K562 (cell line): ENCODE data around the gene ENPP7. TPM values are rescaled to one million over a fixed set of nuclear protein-coding genes. Genes with fewer than 3 reads are reported as not detected.

Source experiments
- C11orf30 ChIP-seq: fragments of 450-650 bp; IDR thresholded peaks from 2 replicates; pipeline ENCODE4 v1.6.1; 2016; ENCODE audit warnings: low read depth, mild to moderate bottlenecking
- HNRNPH1 ChIP-seq: fragments of 200-400 bp; formaldehyde crosslinking; optimal IDR thresholded peaks from 2 replicates; pipeline ENCODE3; 2017; ENCODE audit warnings: low read depth, mild to moderate bottlenecking, low read length, moderate library complexity
- ILK ChIP-seq: fragments of 450-650 bp; IDR thresholded peaks from 2 replicates; pipeline ENCODE4 v1.6.1; 2016; ENCODE audit warnings: missing genetic modification characterization, low read depth, mild to moderate bottlenecking, missing compliant biosample characterization, moderate library complexity, borderline replicate concordance
- KLF1 ChIP-seq: fragments of 450-650 bp; IDR thresholded peaks from 2 replicates; pipeline ENCODE4 v1.6.1; 2016; ENCODE audit warnings: missing genetic modification characterization, missing compliant biosample characterization
- NKRF ChIP-seq: fragments of 450-650 bp; IDR thresholded peaks from 2 replicates; pipeline ENCODE4 v1.6.1; 2016; ENCODE audit warnings: borderline replicate concordance
- NONO ChIP-seq, 2 experiments: fragments of 200-400 bp in 1 of 2; fragments of 450-650 bp in 1 of 2; formaldehyde crosslinking in 1 of 2; IDR thresholded peaks; 2 replicates each; pipeline ENCODE4 v1.6.1; 2017; ENCODE audit warnings: low read depth in 2 of 2, mild to moderate bottlenecking in 2 of 2, moderate library complexity in 2 of 2, low read length in 1 of 2
- POLR2G ChIP-seq: fragments of 200-400 bp; formaldehyde crosslinking; IDR thresholded peaks from 2 replicates; pipeline ENCODE4 v1.6.1; 2017; ENCODE audit warnings: low read depth, mild to moderate bottlenecking, antibody characterized with exemption, low read length, moderate library complexity
- RBFOX2 ChIP-seq: fragments of 200-400 bp; formaldehyde crosslinking; IDR thresholded peaks from 2 replicates; pipeline ENCODE4 v1.6.1; 2017; ENCODE audit warnings: low read depth, mild to moderate bottlenecking, low read length, moderate library complexity
- YBX1 ChIP-seq: fragments of 450-650 bp; IDR thresholded peaks from 2 replicates; pipeline ENCODE4 v1.7.1; 2016; ENCODE audit warnings: mild to moderate bottlenecking
- ZBTB5 ChIP-seq: fragments of 450-650 bp; IDR thresholded peaks from 2 replicates; pipeline ENCODE4 v1.6.1; 2017; ENCODE audit warnings: antibody characterized with exemption
- ZNF217 ChIP-seq: sonication (generic); formaldehyde crosslinking; IDR thresholded peaks from 2 replicates; pipeline ENCODE4 v1.8.0; 2022; ENCODE audit warnings: mild to moderate bottlenecking, missing genetic modification reagents
- ZNF41 ChIP-seq: fragments of 250-450 bp; sonication (Bioruptor Pico); conservative IDR thresholded peaks from 2 replicates; pipeline ENCODE4 v1.4.0; 2020; ENCODE audit warnings: mild to moderate bottlenecking
- ZNF445 ChIP-seq: fragments of 250-450 bp; sonication (Bioruptor Pico); IDR thresholded peaks from 2 replicates; pipeline ENCODE4 v1.4.0; 2020; ENCODE audit warnings: low read depth, mild to moderate bottlenecking, moderate library complexity
- polyA plus RNA-seq, 8 experiments: library from polyadenylated mRNA; depleted of rRNA in 4 of 8; stranded (reverse) in 5 of 8; unstranded in 3 of 8; fragments of >200 nt; fragmentation: Nextera tagmentation in 2 of 8; fragmentation: Illumina TruSeq in 1 of 8; extraction: Ambion mirVana in 2 of 8; extraction: Trizol in 1 of 8; gene quantifications; 2 replicates each; pipeline versions ENCODE4 v1.2.1 to v1.2.3, GENCODE V29; 2011 to 2014; ENCODE audit warnings: inconsistent platforms in 1 of 8, missing spikeins in 1 of 8
- total RNA-seq, 7 experiments: library from RNA; depleted of rRNA in 6 of 7; stranded (reverse); fragments of >200 nt in 6 of 7; fragmentation: Illumina TruSeq in 2 of 7; extraction: Trizol in 2 of 7; gene quantifications; 2 replicates each; pipeline versions ENCODE4 v1.2.1 to v1.2.3, GENCODE V29; 2011 to 2021; ENCODE audit warnings: low replicate concordance in 1 of 7

The ENPP7 gene
- total and polyA plus RNA-seq, 9 of the 15 experiments (the other 6 are each of a cell fraction or from before 2014, with no cell fraction given): not detected

- TF ChIP-seq ZBTB5: no peak
- no peak for TF ChIP-seq ZNF217 (CRISPR knock-in tag)
- TF ChIP-seq RBFOX2: no peak
- no peak for TF ChIP-seq NKRF
- TF ChIP-seq POLR2G: no peak
- TF ChIP-seq KLF1 (tag): no peak
- TF ChIP-seq NONO (IDR thresholded peaks at IDR 0.05; ENCODE audit: low read depth in 2 of 2, low read length in 1 of 2): no peak
- no peak for TF ChIP-seq ZNF41 (CRISPR knock-in tag)
- no peak for TF ChIP-seq ZNF445 (CRISPR knock-in tag)
- TF ChIP-seq HNRNPH1: no peak
- TF ChIP-seq ILK (tag): no peak
- no peak for TF ChIP-seq C11orf30
- no peak for TF ChIP-seq YBX1
These were observed 50.4 kb downstream of the ENPP7 start (continued) for GRCh38 chr17:79781012-79781650.
